Fibroblast of lung (primary cell): Measurements from ENCODE around the gene SHC4. TPM values are rescaled to one million over a fixed set of nuclear protein-coding genes. Genes with fewer than 3 reads are reported as not detected.

Source experiments
- DNase-seq, 2 donors: peaks; one replicate each; pipeline versions ENCODE4 v3.0.0 to v3.0.0-alpha.2; 2010; ENCODE audit warnings: low read depth in 2 of 2
- H2AFZ ChIP-seq: 2 replicates; pipeline ENCODE4 v1.5.1; 2012; ENCODE audit warnings: low read length, control low read depth, inconsistent platforms
- H3K27ac ChIP-seq: 2 replicates; pipeline ENCODE4 v1.5.1; 2011; ENCODE audit warnings: low read length, control low read depth; ENCODE audit not compliant: insufficient read depth
- H3K27me3 ChIP-seq: 2 replicates; pipeline ENCODE4 v1.5.1; 2011; ENCODE audit warnings: mild to moderate bottlenecking, low read length; ENCODE audit not compliant: control insufficient read depth, insufficient read depth
- H3K36me3 ChIP-seq: 2 replicates; pipeline ENCODE4 v1.5.1; 2011; ENCODE audit warnings: low read length; ENCODE audit not compliant: control insufficient read depth, insufficient read depth
- H3K4me1 ChIP-seq: 2 replicates; pipeline ENCODE4 v1.5.1; 2011; ENCODE audit warnings: low read length; ENCODE audit not compliant: control insufficient read depth, insufficient read depth; ENCODE audit errors: extremely low read depth
- H3K4me2 ChIP-seq: 2 replicates; pipeline ENCODE4 v1.5.1; 2011; ENCODE audit warnings: low read length, control low read depth; ENCODE audit not compliant: insufficient read depth; ENCODE audit errors: extremely low read depth
- H3K4me3 ChIP-seq, 4 experiments: fragments of 200-600 bp in 1 of 4; sonication (generic) in 1 of 4; replicated peaks in 1 of 4; 2 replicates each; pipeline ENCODE4 v1.5.1; 2011 to 2016; ENCODE audit warnings: low read length in 4 of 4, low read depth in 3 of 4, mild to moderate bottlenecking in 3 of 4, control low read depth in 2 of 4, inconsistent platforms in 1 of 4, mixed read lengths in 1 of 4; ENCODE audit not compliant: insufficient read depth in 1 of 4; ENCODE audit errors: control extremely low read depth in 1 of 4
- H3K79me2 ChIP-seq: 2 replicates; pipeline ENCODE4 v1.5.1; 2012; ENCODE audit warnings: mild to moderate bottlenecking, low read length, inconsistent platforms; ENCODE audit not compliant: control insufficient read depth, insufficient read depth
- H3K9ac ChIP-seq: 2 replicates; pipeline ENCODE4 v1.5.1; 2011; ENCODE audit warnings: mild to moderate bottlenecking, low read length, control low read depth; ENCODE audit not compliant: insufficient read depth
- H3K9me3 ChIP-seq: 2 replicates; pipeline ENCODE4 v1.5.1; 2012; ENCODE audit warnings: low read depth, low read length; ENCODE audit not compliant: control insufficient read depth, insufficient read depth
- H4K20me1 ChIP-seq: 2 replicates; pipeline ENCODE4 v1.5.1; 2011; ENCODE audit warnings: low read length; ENCODE audit not compliant: control insufficient read depth, insufficient read depth; ENCODE audit errors: extremely low read depth
- EZH2 ChIP-seq: IDR thresholded peaks from 2 replicates; pipeline ENCODE4 v1.5.1; 2012; ENCODE audit warnings: low read length, control low read depth, mild to moderate bottlenecking; ENCODE audit errors: missing control alignments
- polyA plus RNA-seq, 2 donors: library from polyadenylated mRNA; depleted of rRNA in 1 of 2; stranded (reverse) in 1 of 2; unstranded in 1 of 2; fragments of >200 nt; gene quantifications; 2 replicates each; pipeline ENCODE4 v1.2.1, GENCODE V29; 2011 to 2012; ENCODE audit warnings: missing spikeins in 1 of 2
- total RNA-seq: library from RNA; depleted of rRNA; stranded (reverse); fragments of >200 nt; gene quantifications from 2 replicates; pipeline ENCODE4 v1.2.1, GENCODE V29; 2014
- TF ChIP-seq, protein P1 (sequence below), 2 donors: IDR thresholded peaks in 1 of 2; conservative IDR thresholded peaks in 1 of 2; 1 replicate in 1 of 2; 2 replicates in 1 of 2; pipeline ENCODE4 v1.5.1; 2011 to 2012; ENCODE audit warnings: low read length in 2 of 2, control low read depth in 1 of 2, inconsistent platforms in 1 of 2, low read depth in 1 of 2, mild to moderate bottlenecking in 1 of 2

The SHC4 gene
- total and polyA plus RNA-seq, 2 donors (not counting 1 experiment from before 2014, with no cell fraction given): 0.75 to 1.5 TPM

GRCh38 chr15:48851956-48852355, 111.8 kb downstream of the SHC4 start:
- Histone ChIP-seq H3K4me2 (no peak overlapping the region), H3K27me3 (no peaks in the 10 kb centered on the region), H3K4me1 (peaks cover 7% of the 10 kb centered on the region), H2AFZ (no peak overlapping the region), H3K27ac (no peak overlapping the region), H3K9ac (no peak overlapping the region), H4K20me1 (no peaks in the 10 kb centered on the region), H3K9me3 (no peaks in the 10 kb centered on the region), H3K79me2 (no peaks in the 10 kb centered on the region), H3K4me3 (no peak overlapping the region), H3K36me3 (no peaks in the 10 kb centered on the region)
- TF ChIP-seq EZH2: no peak
- TF ChIP-seq, protein P1, sequence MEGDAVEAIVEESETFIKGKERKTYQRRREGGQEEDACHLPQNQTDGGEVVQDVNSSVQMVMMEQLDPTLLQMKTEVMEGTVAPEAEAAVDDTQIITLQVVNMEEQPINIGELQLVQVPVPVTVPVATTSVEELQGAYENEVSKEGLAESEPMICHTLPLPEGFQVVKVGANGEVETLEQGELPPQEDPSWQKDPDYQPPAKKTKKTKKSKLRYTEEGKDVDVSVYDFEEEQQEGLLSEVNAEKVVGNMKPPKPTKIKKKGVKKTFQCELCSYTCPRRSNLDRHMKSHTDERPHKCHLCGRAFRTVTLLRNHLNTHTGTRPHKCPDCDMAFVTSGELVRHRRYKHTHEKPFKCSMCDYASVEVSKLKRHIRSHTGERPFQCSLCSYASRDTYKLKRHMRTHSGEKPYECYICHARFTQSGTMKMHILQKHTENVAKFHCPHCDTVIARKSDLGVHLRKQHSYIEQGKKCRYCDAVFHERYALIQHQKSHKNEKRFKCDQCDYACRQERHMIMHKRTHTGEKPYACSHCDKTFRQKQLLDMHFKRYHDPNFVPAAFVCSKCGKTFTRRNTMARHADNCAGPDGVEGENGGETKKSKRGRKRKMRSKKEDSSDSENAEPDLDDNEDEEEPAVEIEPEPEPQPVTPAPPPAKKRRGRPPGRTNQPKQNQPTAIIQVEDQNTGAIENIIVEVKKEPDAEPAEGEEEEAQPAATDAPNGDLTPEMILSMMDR (conservative IDR thresholded peaks at IDR 0.05 in 1 of 2, IDR thresholded peaks at IDR 0.05 in 1 of 2; ENCODE audit: low read depth in 1 of 2, low read length in 2 of 2): no peak
- DNase-seq: no peak

- H3K4me3 ChIP-seq: no peak overlapping the region
- H3K4me2 ChIP-seq: no peak overlapping the region
- no peaks in the 10 kb centered on the region for H3K36me3 ChIP-seq
- DNase-seq: no peak
- H3K27ac ChIP-seq: no peak overlapping the region
- no peaks in the 10 kb centered on the region for H3K4me1 ChIP-seq
- no peak overlapping the region for H2AFZ ChIP-seq
- no peaks in the 10 kb centered on the region for H3K79me2 ChIP-seq
- H3K9me3 ChIP-seq: no peaks in the 10 kb centered on the region
- no peak overlapping the region for H3K9ac ChIP-seq
- no peaks in the 10 kb centered on the region for H3K27me3 ChIP-seq
- TF ChIP-seq, protein P1 (conservative IDR thresholded peaks at IDR 0.05 in 1 of 2, IDR thresholded peaks at IDR 0.05 in 1 of 2; ENCODE audit: low read depth in 1 of 2, low read length in 2 of 2): no peak
- no peak for TF ChIP-seq EZH2
- H4K20me1 ChIP-seq: no peaks in the 10 kb centered on the region
Observed at GRCh38 chr15:48850648-48851047, 113.1 kb downstream of the SHC4 start.

DNA sequence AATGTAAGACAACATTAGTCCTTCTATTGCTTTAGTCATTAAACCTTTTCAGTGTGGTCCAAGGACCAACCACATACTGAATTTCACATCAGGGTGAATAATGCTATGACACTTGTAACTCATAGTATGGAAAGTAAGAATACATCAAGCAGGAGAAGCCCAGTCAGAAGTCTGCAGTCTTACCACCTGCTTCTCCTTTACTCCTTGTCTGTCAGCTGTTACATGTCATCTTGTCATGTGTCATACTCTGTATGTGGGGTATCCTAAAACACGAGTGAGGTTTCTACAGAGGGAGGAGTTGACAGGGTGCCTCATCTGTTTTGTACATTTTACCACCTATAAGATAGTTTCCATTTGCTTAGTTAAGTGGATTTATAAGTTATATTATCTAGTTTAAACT, 118.6 kb downstream of the SHC4 start:
- Histone ChIP-seq H3K4me3 (no peak overlapping the region), H3K4me1 (no peaks in the 10 kb centered on the region), H4K20me1 (no peaks in the 10 kb centered on the region), H3K4me2 (no peak overlapping the region), H2AFZ (no peak overlapping the region), H3K9me3 (no peaks in the 10 kb centered on the region), H3K36me3 (no peaks in the 10 kb centered on the region), H3K9ac (no peak overlapping the region), H3K27me3 (no peaks in the 10 kb centered on the region), H3K79me2 (no peaks in the 10 kb centered on the region), H3K27ac (no peak overlapping the region)
- DNase-seq: no peak
- no peak for TF ChIP-seq EZH2
- TF ChIP-seq, protein P1 (conservative IDR thresholded peaks at IDR 0.05 in 1 of 2, IDR thresholded peaks at IDR 0.05 in 1 of 2; ENCODE audit: low read depth in 1 of 2, low read length in 2 of 2): no peak
